Peyer's patch (tissue), 4 donors: ENCODE results near the gene CALHM3.

Experiments
- POLR2A ChIP-seq, 2 donors: fragments of 450-650 bp; IDR thresholded peaks; one replicate each; pipeline ENCODE4 v1.5.1; 2017; ENCODE audit warnings: antibody characterized with exemption in 2 of 2, mild to moderate bottlenecking in 2 of 2, moderate library complexity in 2 of 2
- TF ChIP-seq, protein P1 (sequence below), 6 experiments: fragments of 450-650 bp in 4 of 6; fragments of 200-600 bp in 2 of 6; sonication (generic) in 1 of 6; IDR thresholded peaks; one replicate each; pipeline ENCODE4 v1.5.1; 2017 to 2019; ENCODE audit warnings: antibody characterized with exemption in 6 of 6, mild to moderate bottlenecking in 3 of 6, moderate library complexity in 1 of 6

DNA sequence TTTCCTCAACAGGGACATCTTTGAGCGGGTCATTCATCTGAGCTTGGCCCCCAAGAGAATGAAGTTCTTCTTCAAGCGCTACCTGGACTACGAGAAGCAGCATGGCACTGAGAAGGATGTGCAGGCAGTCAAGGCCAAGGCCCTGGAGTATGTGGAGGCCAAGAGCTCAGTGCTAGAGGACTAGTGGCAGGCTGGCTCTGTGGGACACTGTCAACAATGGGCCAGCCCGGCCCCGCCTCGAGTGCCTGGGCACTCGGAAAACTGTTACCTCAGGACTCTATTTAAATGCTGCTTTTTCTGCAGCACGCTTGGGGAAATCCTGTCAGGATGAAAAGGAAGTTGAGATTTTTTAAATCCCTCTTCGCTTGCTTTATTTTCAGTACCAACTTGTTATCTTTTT, 33.7 kb downstream of the CALHM3 start:
- no peak for TF ChIP-seq POLR2A (IDR thresholded peaks at IDR 0.05)
- TF ChIP-seq, protein P1, sequence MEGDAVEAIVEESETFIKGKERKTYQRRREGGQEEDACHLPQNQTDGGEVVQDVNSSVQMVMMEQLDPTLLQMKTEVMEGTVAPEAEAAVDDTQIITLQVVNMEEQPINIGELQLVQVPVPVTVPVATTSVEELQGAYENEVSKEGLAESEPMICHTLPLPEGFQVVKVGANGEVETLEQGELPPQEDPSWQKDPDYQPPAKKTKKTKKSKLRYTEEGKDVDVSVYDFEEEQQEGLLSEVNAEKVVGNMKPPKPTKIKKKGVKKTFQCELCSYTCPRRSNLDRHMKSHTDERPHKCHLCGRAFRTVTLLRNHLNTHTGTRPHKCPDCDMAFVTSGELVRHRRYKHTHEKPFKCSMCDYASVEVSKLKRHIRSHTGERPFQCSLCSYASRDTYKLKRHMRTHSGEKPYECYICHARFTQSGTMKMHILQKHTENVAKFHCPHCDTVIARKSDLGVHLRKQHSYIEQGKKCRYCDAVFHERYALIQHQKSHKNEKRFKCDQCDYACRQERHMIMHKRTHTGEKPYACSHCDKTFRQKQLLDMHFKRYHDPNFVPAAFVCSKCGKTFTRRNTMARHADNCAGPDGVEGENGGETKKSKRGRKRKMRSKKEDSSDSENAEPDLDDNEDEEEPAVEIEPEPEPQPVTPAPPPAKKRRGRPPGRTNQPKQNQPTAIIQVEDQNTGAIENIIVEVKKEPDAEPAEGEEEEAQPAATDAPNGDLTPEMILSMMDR (IDR thresholded peaks at IDR 0.05): no peak
